HL-60/S4 treated with retinoic acid at 250 ng/mL for 4 days and 3 days (cell line): ENCODE measurements around the gene SERGEF.
"Not testable (repeated sequence)": the region's sequence is repeated elsewhere in the genome, so short reads cannot be mapped to it uniquely, and the experiment has no call there.

ENCODE experiments used
- in situ Hi-C: fragments of 300-500 bp; cut with MboI; formaldehyde crosslinking; loops from 2 replicates; pipeline ENCODE4 v1.7.0; 2022; ENCODE audit warnings: low sequenced_read_pairs

The SERGEF gene

DNA sequence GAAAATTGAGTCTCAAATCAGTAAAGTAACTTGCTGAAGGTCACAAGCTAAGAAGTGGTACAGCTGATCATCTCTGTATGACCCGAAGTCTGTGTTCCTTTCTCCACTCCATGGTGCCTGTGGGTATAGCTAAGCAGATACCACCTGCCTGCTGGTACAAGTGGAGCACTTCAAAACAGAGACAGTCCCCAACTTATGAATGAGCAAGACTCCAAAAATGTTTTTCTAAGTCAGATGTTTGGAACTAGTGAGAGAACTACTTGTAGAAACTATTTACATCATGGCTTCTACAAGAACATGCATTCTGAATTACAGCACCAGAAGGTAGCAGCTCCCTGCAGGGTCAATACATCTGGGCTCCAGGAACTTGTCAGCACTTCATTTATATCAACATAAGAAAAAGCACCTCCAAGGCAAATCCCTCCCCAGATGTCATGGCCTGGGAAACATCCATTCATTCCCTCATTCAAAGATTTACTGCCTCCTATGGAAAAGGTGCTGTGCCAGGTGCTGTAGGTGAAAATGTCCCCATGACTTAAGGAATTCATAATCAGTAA lies 94.7 kb downstream of the SERGEF start:
- in situ Hi-C loops = no loop called here

DNA sequence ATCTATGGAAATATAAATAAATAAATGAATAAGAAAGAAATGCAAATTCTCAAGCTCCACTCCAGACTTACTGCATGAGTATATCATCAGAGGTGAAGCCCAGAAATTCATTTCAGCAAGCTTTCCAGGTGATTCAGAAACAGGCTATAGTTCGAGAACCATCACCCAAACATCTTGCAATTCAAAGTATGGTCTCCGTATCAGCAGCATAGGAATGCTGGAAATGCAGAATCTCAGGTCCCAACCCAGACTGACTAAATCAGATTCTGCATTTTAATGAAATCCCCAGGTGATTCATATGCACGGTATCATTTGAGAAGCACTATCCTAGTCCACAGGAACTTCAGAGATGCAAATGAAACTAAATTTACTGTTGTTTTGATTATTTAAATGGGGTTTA lies 95.3 kb downstream of the SERGEF start:
- in situ Hi-C loops = no loop called here

- in situ Hi-C loops = no loop called here
Observed at GRCh38 chr11:17915500-17916143, 97.2 kb downstream of the SERGEF start.

GRCh38 chr11:17914957-17915356 lies 97.9 kb downstream of the SERGEF start:
- in situ Hi-C loops = no loop called here

GRCh38 chr11:17907046-17907445 lies 105.8 kb downstream of the SERGEF start:
- in situ Hi-C loops = no loop called here

GRCh38 chr11:17906436-17906835 lies 106.4 kb downstream of the SERGEF start:
- in situ Hi-C loops = no loop called here

DNA sequence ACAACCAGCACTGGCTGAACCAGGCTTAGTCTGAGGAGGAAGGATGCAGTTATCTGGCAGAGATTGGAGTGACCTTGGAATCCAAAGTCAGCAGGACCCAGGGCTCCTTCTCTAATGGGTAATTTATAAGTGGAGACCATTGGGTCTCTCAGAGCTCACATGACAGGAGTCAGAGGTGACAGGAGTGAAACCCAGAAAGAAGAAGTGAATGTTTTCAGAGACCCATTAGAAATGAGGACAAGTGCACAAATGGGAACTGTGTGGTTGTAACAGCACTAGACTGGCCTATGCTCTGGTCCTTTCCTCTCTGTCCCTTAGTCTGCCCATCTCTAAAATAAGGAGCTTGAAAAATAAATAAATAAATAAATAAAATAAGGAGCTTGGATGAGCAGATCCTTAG lies 107.4 kb downstream of the SERGEF start:
- in situ Hi-C loops = no loop called here

DNA sequence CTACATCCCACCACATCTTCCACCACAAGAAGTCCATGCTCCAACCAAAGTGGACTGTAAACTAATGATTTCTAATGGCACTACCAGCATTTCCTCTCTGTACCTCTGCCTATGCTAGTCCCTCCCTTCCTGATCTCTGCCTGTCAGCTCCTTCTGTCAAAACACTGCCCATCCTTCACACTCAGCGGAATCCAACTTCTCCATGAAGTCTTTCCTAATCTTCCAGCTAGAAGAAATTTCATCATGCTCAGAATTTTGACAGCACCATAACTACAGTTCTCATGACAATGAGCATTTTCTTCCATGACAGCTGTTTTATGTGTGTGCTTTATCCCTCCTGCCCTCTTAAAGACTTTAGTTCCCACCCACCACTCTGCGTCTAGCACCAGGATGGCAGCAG lies 111.4 kb downstream of the SERGEF start:
- in situ Hi-C loops = no loop called here

- in situ Hi-C loops = no loop called here
Observed at GRCh38 chr11:17898782-17899181, 114.1 kb downstream of the SERGEF start.

GRCh38 chr11:17898071-17898470 lies 114.8 kb downstream of the SERGEF start:
- in situ Hi-C loops = no loop called here

GRCh38 chr11:17897495-17897894 lies 115.4 kb downstream of the SERGEF start:
- in situ Hi-C loops = no loop called here

- in situ Hi-C loops = not testable (repeated sequence)
Observed at GRCh38 chr11:17896496-17897151, 116.2 kb downstream of the SERGEF start.

- in situ Hi-C loops = no loop called here
Observed at GRCh38 chr11:17894929-17895658, 117.8 kb downstream of the SERGEF start.

- in situ Hi-C loops = no loop called here
Observed at GRCh38 chr11:17892409-17892808, 120.4 kb downstream of the SERGEF start.

DNA sequence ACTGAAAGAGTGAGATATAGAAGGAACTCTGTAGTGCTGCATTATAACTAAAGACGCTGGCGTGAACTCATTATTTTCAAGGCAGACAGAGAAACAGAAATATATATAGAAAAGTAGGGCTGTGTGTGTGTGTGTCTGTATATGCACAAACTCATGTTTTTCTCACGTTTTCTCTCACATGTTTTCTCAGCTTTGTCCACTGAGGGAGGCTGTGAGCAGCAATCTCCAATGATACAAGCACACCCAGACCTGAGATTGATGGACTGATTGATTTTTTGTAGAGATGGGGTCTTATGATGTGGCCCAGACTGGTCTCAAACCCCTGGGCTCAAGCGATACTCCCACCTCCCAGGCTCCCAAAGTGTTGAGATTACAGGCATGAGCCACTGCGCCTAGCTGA lies 122.5 kb downstream of the SERGEF start:
- in situ Hi-C loops = no loop called here

- in situ Hi-C loops = no loop called here
Observed at GRCh38 chr11:17887779-17888178, 125.1 kb downstream of the SERGEF start.

GRCh38 chr11:17883946-17884345 lies 128.9 kb downstream of the SERGEF start:
- in situ Hi-C loops = no loop called here

- in situ Hi-C loops = no loop called here
Observed at GRCh38 chr11:17883057-17883456, 129.8 kb downstream of the SERGEF start.

GRCh38 chr11:17878743-17879142 lies 134.1 kb downstream of the SERGEF start:
- in situ Hi-C loops = no loop called here

DNA sequence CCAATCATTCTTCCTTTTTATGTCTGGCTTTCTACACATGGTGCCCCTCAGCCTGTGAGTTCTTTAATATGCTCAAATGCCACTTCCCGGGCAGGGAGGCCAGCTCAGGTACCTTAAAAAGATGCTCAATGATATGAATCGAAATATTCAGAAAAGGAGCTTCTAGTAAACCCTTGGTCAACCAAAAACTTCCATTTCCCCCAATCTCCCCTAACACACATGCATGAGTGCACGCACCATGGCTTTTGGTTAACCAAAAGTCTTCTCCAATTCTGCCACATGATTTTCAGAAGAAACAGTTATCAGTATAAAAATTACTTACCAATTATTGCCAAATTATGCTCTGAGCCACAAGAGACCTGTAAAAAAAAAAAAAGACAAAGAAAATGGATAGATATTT lies 135.0 kb downstream of the SERGEF start:
- in situ Hi-C loops = no loop called here

GRCh38 chr11:17876827-17877226 lies 136.0 kb downstream of the SERGEF start:
- in situ Hi-C loops = no loop called here

DNA sequence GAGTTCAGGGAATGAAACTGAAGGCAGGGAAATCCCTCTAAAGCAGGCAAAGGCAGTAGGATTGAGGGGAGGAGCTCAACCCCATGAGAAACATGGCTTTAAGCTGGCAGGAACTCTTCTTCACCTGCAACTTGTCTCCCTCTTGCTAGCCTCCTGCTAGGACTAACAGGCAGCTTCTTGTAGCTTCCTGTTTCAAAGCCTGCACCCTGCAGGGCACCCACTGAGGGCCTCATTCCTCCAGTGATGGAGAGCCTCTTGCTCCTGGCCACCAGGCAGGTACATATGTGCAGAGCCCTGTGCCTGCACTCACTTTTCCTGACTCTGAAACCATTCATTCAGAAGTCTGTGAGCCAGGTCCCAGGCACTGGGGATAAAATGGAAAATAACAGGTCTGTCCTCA lies 137.0 kb downstream of the SERGEF start:
- in situ Hi-C loops = no loop called here
